Panc1 (cell line): ENCODE measurements around the gene TMEM88.

Source experiments
- POLR2AphosphoS5 ChIP-seq: IDR thresholded peaks from 2 replicates; pipeline ENCODE4 v1.6.1; 2012; ENCODE audit warnings: mild to moderate bottlenecking, low read depth, low read length, moderate library complexity
- SIN3A ChIP-seq: IDR thresholded peaks from 2 replicates; pipeline ENCODE4 v1.6.1; 2012; ENCODE audit warnings: low read depth, mild to moderate bottlenecking, low read length, moderate library complexity, borderline replicate concordance; ENCODE audit not compliant: insufficient read depth
- TCF7L2 ChIP-seq: IDR thresholded peaks from 2 replicates; pipeline ENCODE4 v1.6.1; 2011; ENCODE audit warnings: mild to moderate bottlenecking, low read depth, low read length, inconsistent platforms
- TF ChIP-seq, protein P1 (sequence below): fragments of 450-650 bp; IDR thresholded peaks from 2 replicates; pipeline ENCODE4 v1.5.1; 2017; ENCODE audit warnings: mild to moderate bottlenecking
- TF ChIP-seq, protein P2 (sequence below), 2 experiments: IDR thresholded peaks; 2 replicates each; pipeline ENCODE4 v1.6.1; 2011 to 2012; ENCODE audit warnings: low read depth in 2 of 2, control low read depth in 1 of 2, low read length in 1 of 2, mild to moderate bottlenecking in 1 of 2, moderate library complexity in 1 of 2; ENCODE audit not compliant: insufficient read depth in 1 of 2

DNA sequence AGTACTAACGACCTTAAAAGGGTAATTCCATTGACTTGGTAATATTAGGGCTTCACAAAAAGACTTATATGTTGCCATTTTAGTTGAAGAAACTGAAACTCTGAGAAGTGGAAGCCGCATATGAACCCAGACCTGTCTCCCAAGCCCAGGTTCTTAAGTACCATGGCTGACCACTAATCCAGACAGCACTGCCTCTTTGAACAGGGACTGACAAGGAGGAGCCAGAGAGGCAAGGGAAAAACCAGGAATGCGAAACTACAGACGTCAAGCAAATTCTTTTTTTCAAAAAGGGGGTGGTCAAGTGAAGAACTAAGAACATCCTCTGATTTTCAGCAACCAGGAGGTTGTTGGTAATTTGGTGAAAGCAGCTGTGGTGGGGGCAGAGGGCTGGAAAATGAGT, 18.2 kb downstream of the TMEM88 start:
- TF ChIP-seq, protein P1, sequence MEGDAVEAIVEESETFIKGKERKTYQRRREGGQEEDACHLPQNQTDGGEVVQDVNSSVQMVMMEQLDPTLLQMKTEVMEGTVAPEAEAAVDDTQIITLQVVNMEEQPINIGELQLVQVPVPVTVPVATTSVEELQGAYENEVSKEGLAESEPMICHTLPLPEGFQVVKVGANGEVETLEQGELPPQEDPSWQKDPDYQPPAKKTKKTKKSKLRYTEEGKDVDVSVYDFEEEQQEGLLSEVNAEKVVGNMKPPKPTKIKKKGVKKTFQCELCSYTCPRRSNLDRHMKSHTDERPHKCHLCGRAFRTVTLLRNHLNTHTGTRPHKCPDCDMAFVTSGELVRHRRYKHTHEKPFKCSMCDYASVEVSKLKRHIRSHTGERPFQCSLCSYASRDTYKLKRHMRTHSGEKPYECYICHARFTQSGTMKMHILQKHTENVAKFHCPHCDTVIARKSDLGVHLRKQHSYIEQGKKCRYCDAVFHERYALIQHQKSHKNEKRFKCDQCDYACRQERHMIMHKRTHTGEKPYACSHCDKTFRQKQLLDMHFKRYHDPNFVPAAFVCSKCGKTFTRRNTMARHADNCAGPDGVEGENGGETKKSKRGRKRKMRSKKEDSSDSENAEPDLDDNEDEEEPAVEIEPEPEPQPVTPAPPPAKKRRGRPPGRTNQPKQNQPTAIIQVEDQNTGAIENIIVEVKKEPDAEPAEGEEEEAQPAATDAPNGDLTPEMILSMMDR = no peak
- TF ChIP-seq SIN3A = no peak
- TF ChIP-seq, protein P2, sequence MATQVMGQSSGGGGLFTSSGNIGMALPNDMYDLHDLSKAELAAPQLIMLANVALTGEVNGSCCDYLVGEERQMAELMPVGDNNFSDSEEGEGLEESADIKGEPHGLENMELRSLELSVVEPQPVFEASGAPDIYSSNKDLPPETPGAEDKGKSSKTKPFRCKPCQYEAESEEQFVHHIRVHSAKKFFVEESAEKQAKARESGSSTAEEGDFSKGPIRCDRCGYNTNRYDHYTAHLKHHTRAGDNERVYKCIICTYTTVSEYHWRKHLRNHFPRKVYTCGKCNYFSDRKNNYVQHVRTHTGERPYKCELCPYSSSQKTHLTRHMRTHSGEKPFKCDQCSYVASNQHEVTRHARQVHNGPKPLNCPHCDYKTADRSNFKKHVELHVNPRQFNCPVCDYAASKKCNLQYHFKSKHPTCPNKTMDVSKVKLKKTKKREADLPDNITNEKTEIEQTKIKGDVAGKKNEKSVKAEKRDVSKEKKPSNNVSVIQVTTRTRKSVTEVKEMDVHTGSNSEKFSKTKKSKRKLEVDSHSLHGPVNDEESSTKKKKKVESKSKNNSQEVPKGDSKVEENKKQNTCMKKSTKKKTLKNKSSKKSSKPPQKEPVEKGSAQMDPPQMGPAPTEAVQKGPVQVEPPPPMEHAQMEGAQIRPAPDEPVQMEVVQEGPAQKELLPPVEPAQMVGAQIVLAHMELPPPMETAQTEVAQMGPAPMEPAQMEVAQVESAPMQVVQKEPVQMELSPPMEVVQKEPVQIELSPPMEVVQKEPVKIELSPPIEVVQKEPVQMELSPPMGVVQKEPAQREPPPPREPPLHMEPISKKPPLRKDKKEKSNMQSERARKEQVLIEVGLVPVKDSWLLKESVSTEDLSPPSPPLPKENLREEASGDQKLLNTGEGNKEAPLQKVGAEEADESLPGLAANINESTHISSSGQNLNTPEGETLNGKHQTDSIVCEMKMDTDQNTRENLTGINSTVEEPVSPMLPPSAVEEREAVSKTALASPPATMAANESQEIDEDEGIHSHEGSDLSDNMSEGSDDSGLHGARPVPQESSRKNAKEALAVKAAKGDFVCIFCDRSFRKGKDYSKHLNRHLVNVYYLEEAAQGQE (IDR thresholded peaks at IDR 0.05; ENCODE audit: insufficient read depth in 1 of 2, low read depth in 2 of 2, low read length in 1 of 2) = no peak
- no peak for TF ChIP-seq POLR2AphosphoS5
- no peak for TF ChIP-seq TCF7L2
